KMS-11 (cell line): ENCODE data around the gene XAB2.

ENCODE experiments used
- H2AFZ ChIP-seq: fragments of 200-600 bp; sonication (generic); 2 replicates; pipeline ENCODE4 v1.6.1; 2016; ENCODE audit warnings: antibody characterized with exemption, mixed run types, low read depth
- H3K27ac ChIP-seq: fragments of 200-600 bp; sonication (generic); 2 replicates; pipeline ENCODE4 v1.6.1; 2016; ENCODE audit warnings: mild to moderate bottlenecking, mixed run types
- H3K27me3 ChIP-seq: fragments of 200-600 bp; sonication (generic); 2 replicates; pipeline ENCODE4 v1.6.1; 2017; ENCODE audit warnings: mild to moderate bottlenecking, low read depth, mixed run types, moderate library complexity; ENCODE audit not compliant: insufficient read depth
- H3K36me3 ChIP-seq: fragments of 200-600 bp; sonication (generic); 2 replicates; pipeline ENCODE4 v1.6.1; 2017; ENCODE audit warnings: mild to moderate bottlenecking, mixed run types; ENCODE audit not compliant: insufficient read depth
- H3K4me1 ChIP-seq: fragments of 200-600 bp; sonication (generic); 2 replicates; pipeline ENCODE4 v1.6.1; 2016; ENCODE audit warnings: mild to moderate bottlenecking, low read depth, mixed run types; ENCODE audit not compliant: poor library complexity, severe bottlenecking
- H3K4me2 ChIP-seq: fragments of 200-600 bp; sonication (generic); 2 replicates; pipeline ENCODE4 v1.7.0; 2016; ENCODE audit warnings: mild to moderate bottlenecking, mixed run types
- H3K4me3 ChIP-seq: fragments of 200-600 bp; sonication (generic); IDR thresholded peaks from 2 replicates; pipeline ENCODE4 v1.6.1; 2017; ENCODE audit warnings: low read depth, low read length, mixed read lengths; ENCODE audit not compliant: insufficient read depth
- H3K79me2 ChIP-seq: fragments of 200-600 bp; sonication (generic); 2 replicates; pipeline ENCODE4 v1.6.1; 2016; ENCODE audit warnings: low read depth, mixed run types; ENCODE audit not compliant: insufficient read depth
- H3K9ac ChIP-seq: fragments of 200-600 bp; sonication (generic); 2 replicates; pipeline ENCODE4 v1.6.1; 2016; ENCODE audit warnings: mild to moderate bottlenecking, mixed run types
- H4K20me1 ChIP-seq: fragments of 200-600 bp; sonication (generic); 2 replicates; pipeline ENCODE4 v1.6.1; 2016; ENCODE audit warnings: mild to moderate bottlenecking, mixed run types; ENCODE audit not compliant: insufficient read depth
- TF ChIP-seq, protein P1 (sequence below): fragments of 200-600 bp; sonication (generic); conservative IDR thresholded peaks from 2 replicates; pipeline ENCODE4 v1.6.1; 2017; ENCODE audit warnings: low read depth, mild to moderate bottlenecking, antibody characterized with exemption, low read length, moderate library complexity, mixed read lengths

Gene XAB2

DNA sequence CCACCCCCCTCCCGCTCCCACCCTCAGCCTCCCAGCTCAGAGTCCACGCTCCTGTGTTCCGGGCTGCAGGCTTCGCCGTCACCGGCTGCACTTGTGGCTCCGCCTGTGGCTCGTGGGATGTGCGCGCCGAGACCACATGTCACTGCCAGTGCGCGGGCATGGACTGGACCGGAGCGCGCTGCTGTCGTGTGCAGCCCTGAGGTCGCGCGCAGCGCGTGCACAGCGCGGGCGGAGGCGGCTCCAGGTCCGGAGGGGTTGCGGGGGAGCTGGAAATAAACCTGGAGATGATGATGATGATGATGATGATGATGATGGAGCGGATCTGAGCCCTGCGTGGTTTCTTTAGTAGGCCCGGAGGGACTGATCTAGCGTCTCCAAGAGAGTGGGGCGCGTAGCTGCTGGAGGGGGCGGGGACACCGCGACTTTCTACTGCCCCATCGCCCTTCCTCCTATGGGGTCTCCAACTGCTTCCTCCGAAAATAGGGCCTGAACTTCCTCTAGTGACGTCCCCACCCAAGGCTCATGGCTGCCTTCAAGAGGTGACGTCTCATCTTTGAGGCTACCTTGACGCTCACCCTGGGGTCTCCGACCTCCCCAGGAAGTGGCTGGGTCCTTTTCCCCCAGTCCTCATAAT is 40.9 kb upstream of the XAB2 start:
- Histone ChIP-seq H3K4me2 (no peak overlapping the region), H3K4me1 (no peaks in the 10 kb centered on the region), H3K36me3 (no peaks in the 10 kb centered on the region), H3K9ac (no peak overlapping the region), H3K4me3 (no peak overlapping the region), H3K79me2 (no peaks in the 10 kb centered on the region), H4K20me1 (no peaks in the 10 kb centered on the region), H3K27ac (no peak overlapping the region), H3K27me3 (peaks cover 60% of the 10 kb centered on the region; the same call in 1 of the 2 replicates), H2AFZ (no peak overlapping the region)
- TF ChIP-seq, protein P1, sequence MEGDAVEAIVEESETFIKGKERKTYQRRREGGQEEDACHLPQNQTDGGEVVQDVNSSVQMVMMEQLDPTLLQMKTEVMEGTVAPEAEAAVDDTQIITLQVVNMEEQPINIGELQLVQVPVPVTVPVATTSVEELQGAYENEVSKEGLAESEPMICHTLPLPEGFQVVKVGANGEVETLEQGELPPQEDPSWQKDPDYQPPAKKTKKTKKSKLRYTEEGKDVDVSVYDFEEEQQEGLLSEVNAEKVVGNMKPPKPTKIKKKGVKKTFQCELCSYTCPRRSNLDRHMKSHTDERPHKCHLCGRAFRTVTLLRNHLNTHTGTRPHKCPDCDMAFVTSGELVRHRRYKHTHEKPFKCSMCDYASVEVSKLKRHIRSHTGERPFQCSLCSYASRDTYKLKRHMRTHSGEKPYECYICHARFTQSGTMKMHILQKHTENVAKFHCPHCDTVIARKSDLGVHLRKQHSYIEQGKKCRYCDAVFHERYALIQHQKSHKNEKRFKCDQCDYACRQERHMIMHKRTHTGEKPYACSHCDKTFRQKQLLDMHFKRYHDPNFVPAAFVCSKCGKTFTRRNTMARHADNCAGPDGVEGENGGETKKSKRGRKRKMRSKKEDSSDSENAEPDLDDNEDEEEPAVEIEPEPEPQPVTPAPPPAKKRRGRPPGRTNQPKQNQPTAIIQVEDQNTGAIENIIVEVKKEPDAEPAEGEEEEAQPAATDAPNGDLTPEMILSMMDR, result no peak

DNA sequence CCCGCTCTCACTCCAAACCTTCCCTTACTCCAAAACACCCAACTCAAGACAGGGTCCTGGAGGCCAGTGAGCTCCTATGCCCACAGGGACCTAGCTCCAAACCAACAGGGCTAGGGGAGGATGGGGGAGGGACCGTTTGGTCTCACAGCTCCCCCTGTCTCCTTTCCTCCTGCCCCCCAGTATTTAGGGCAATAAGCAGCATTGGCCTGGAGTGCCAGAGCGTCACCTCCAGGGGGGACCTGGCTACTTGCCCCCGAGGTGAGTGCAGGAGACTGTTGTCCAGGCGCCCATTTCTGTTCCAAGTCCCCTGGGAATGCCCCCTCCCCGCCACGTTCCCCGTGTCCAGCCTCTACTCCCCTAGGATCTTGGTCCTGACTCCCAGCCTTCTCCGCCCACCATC is 40.3 kb upstream of the XAB2 start:
- Histone ChIP-seq H3K27me3 (peaks cover 57% of the 10 kb centered on the region; the same call in 1 of the 2 replicates), H3K36me3 (no peaks in the 10 kb centered on the region), H3K27ac (no peak overlapping the region), H3K4me2 (no peak overlapping the region), H3K4me1 (no peaks in the 10 kb centered on the region), H3K9ac (no peak overlapping the region), H3K79me2 (no peaks in the 10 kb centered on the region), H4K20me1 (no peaks in the 10 kb centered on the region), H3K4me3 (no peak overlapping the region), H2AFZ (no peak overlapping the region)
- TF ChIP-seq, protein P1, result no peak

DNA sequence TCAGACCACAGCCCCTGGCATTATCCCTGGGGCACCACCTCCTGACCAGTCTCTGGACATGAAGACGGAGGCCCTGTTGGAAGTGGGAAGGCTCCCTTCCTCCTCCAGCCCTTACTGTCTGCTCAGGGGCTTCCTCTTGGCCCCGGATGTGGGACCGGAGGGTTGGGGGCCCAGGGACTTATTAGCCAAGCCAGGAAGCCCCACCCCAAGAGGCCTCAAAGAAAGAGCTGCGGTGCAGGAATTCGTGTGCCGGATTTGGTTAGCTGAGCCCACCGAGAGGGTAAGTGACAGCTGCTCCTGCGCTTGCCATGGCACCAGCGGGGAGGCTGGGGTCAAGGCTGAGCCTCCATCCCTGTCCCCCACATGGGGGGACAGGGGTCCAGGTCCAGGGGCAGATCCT is 39.5 kb upstream of the XAB2 start, which contains the start of gene RETN:
RETN (plus strand) TSS at position 208 of the 400 bp plus-strand sequence. CDS start 278 bp downstream, outside the sequence.
- Histone ChIP-seq H3K4me1 (no peaks in the 10 kb centered on the region), H3K27me3 (peaks cover 50% of the 10 kb centered on the region; the same call in 1 of the 2 replicates), H3K4me2 (no peak within 1 kb of the TSS), H3K27ac (no peak within 1 kb of the TSS), H3K4me3 (no peak within 1 kb of the TSS), H4K20me1 (no peaks in the 10 kb centered on the region), H3K36me3 (no peaks in the 10 kb centered on the region), H2AFZ (no peak within 1 kb of the TSS), H3K9ac (no peak within 1 kb of the TSS), H3K79me2 (no peaks in the 10 kb centered on the region)
- TF ChIP-seq, protein P1, result no peak

DNA sequence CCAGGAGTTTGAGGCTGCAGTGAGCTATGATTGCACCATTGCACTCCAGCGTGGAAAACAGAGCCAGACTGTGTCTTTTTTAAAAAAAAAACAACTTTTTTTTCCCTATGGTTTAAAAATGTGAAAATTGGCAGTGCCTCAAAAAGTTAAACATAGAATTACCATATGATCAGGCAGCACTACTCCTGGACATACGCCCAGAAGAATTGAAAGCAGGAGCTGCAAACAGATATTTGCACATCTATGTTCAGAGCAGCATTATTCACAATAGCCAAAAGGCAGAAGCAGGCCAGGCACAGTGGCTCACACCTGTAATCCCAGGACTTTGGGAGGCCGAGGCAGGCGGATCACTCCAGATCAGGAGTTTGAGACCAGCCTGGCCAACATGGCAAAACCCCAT is 35.7 kb upstream of the XAB2 start:
- TF ChIP-seq, protein P1, result no peak
- no peak overlapping the region for H3K4me3 ChIP-seq
- no peak overlapping the region for H3K27ac ChIP-seq
- no peaks in the 10 kb centered on the region for H3K79me2 ChIP-seq
- no peak overlapping the region for H3K9ac ChIP-seq
- H4K20me1 ChIP-seq, result no peaks in the 10 kb centered on the region
- H3K4me2 ChIP-seq, result no peak overlapping the region
- no peaks in the 10 kb centered on the region for H3K36me3 ChIP-seq
- H3K4me1 ChIP-seq, result no peaks in the 10 kb centered on the region
- peaks cover 57% of the 10 kb centered on the region; the same call in 1 of the 2 replicates for H3K27me3 ChIP-seq
- no peak overlapping the region for H2AFZ ChIP-seq
